A673 (cell line): ENCODE data around the gene RUNX2.

Experiments used
- EZH2 ChIP-seq: fragments of 200-600 bp; sonication (generic); IDR thresholded peaks from 2 replicates; pipeline ENCODE4 v1.6.1; 2017; ENCODE audit warnings: borderline replicate concordance, low read depth, mild to moderate bottlenecking, mixed read lengths, antibody characterized with exemption, low read length; ENCODE audit not compliant: poor library complexity, severe bottlenecking
- TF ChIP-seq, protein P1 (sequence below): fragments of 300-800, 200-600 bp; sonication (generic); conservative IDR thresholded peaks from 2 replicates; pipeline ENCODE4 v1.5.1; 2017; ENCODE audit warnings: low read depth, mild to moderate bottlenecking, antibody characterized with exemption, low read length, moderate library complexity, mixed read lengths

DNA sequence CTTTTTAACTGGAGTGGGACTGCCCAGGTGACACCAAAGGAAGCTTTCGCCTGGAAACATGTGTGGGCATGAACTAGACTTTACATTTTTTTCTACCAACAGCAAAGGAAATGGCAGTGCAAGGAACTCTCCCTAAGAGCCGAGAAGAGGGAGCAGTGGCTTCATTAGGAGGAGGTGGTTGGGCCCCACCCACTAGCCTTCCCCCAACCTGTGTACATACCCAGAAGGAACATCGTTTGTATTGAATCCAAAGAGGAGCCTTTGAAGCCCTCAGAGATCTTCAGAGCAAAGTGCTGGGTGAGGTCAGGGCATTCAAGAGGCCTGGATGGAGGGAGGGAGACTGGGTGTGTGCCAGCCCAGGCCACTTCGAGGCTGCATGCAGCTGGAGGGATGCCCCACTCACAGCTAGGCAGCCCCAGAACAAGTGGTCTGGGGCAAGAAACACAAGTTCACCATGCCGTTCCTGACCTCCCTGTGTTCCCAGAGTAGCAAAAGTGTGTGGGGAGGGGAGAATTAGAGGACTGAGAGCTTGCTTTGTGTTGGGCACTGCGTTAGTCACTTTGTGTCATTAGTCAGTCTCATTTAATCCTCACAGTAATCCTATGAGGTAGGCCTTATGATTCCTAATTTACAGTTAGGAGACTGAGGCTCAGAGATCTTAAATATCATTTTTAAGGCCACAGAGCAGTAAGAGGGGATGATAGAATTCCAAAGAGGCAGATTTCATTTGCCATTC, 241.2 kb downstream of the RUNX2 start:
- TF ChIP-seq, protein P1, sequence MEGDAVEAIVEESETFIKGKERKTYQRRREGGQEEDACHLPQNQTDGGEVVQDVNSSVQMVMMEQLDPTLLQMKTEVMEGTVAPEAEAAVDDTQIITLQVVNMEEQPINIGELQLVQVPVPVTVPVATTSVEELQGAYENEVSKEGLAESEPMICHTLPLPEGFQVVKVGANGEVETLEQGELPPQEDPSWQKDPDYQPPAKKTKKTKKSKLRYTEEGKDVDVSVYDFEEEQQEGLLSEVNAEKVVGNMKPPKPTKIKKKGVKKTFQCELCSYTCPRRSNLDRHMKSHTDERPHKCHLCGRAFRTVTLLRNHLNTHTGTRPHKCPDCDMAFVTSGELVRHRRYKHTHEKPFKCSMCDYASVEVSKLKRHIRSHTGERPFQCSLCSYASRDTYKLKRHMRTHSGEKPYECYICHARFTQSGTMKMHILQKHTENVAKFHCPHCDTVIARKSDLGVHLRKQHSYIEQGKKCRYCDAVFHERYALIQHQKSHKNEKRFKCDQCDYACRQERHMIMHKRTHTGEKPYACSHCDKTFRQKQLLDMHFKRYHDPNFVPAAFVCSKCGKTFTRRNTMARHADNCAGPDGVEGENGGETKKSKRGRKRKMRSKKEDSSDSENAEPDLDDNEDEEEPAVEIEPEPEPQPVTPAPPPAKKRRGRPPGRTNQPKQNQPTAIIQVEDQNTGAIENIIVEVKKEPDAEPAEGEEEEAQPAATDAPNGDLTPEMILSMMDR, result no peak
- no peak for TF ChIP-seq EZH2
